Loucy (cell line): ENCODE measurements around the gene TXNRD2.
A peak's percentile ranks its signal among the peaks of the same experiment; 100 is the strongest.

ENCODE experiments used
- CTCF ChIP-seq: fragments of 200-600 bp; sonication (generic); conservative IDR thresholded peaks from 2 replicates; pipeline ENCODE4 v1.5.1; 2014; ENCODE audit warnings: mild to moderate bottlenecking, antibody characterized with exemption, low read length
- EZH2phosphoT487 ChIP-seq: fragments of 200-600 bp; IDR thresholded peaks from 2 replicates; pipeline ENCODE4 v1.6.1; 2018; ENCODE audit warnings: antibody characterized with exemption, mild to moderate bottlenecking, moderate library complexity, borderline replicate concordance

- TF ChIP-seq CTCF (peak; percentile 21; the same call in 1 of the 2 replicates), EZH2phosphoT487 (no peak)
These were observed 29.2 kb downstream of the TXNRD2 start for GRCh38 chr22:19912271-19912999.
